Bronchial epithelial cell (primary cell): ENCODE data around the gene CCDC47. TPM values are rescaled to one million over a fixed set of nuclear protein-coding genes. Genes with fewer than 3 reads are reported as not detected.

ENCODE experiments used
- DNase-seq: peaks from one replicate; pipeline ENCODE4 v3.0.0-alpha.2; 2010; ENCODE audit warnings: low read depth
- FAIRE-seq: peaks from 2 replicates; lab custom pipeline; 2011; peaks lifted over from hg19 to GRCh38; lab: Jason Lieb, UNC
- H3K27me3 ChIP-seq: 2 replicates; pipeline ENCODE4 v1.5.1; 2011; ENCODE audit warnings: low read length; ENCODE audit not compliant: control insufficient read depth, insufficient read depth
- H3K36me3 ChIP-seq: 2 replicates; pipeline ENCODE4 v1.5.1; 2011; ENCODE audit warnings: low read length; ENCODE audit not compliant: control insufficient read depth, insufficient read depth
- H3K4me3 ChIP-seq: 2 replicates; pipeline ENCODE4 v1.5.1; 2011; ENCODE audit warnings: mild to moderate bottlenecking, low read depth, low read length, control low read depth
- total RNA-seq: library from RNA; depleted of rRNA; stranded (reverse); fragments of >200 nt; gene quantifications from 2 replicates; pipeline ENCODE4 v1.2.1, GENCODE V29; 2014
- TF ChIP-seq, protein P1 (sequence below): IDR thresholded peaks from 2 replicates; pipeline ENCODE4 v1.5.1; 2011; ENCODE audit warnings: mild to moderate bottlenecking, moderate library complexity, low read length, control low read depth, inconsistent platforms; ENCODE audit not compliant: insufficient read depth, severe bottlenecking

Gene CCDC47
- total RNA-seq, 1 donor from 2014 or later = 118 TPM

GRCh38 chr17:63714550-63715277 lies 58.7 kb downstream of the CCDC47 start:
- FAIRE-seq = peak; percentile 60
- TF ChIP-seq, protein P1, sequence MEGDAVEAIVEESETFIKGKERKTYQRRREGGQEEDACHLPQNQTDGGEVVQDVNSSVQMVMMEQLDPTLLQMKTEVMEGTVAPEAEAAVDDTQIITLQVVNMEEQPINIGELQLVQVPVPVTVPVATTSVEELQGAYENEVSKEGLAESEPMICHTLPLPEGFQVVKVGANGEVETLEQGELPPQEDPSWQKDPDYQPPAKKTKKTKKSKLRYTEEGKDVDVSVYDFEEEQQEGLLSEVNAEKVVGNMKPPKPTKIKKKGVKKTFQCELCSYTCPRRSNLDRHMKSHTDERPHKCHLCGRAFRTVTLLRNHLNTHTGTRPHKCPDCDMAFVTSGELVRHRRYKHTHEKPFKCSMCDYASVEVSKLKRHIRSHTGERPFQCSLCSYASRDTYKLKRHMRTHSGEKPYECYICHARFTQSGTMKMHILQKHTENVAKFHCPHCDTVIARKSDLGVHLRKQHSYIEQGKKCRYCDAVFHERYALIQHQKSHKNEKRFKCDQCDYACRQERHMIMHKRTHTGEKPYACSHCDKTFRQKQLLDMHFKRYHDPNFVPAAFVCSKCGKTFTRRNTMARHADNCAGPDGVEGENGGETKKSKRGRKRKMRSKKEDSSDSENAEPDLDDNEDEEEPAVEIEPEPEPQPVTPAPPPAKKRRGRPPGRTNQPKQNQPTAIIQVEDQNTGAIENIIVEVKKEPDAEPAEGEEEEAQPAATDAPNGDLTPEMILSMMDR = no peak
- Histone ChIP-seq H3K36me3 (peaks cover 3% of the 10 kb centered on the region), H3K27me3 (no peaks in the 10 kb centered on the region), H3K4me3 (no peak overlapping the region)
- DNase-seq = no peak

- DNase-seq = no peak
- no peak overlapping the region for H3K4me3 ChIP-seq
- H3K27me3 ChIP-seq = no peaks in the 10 kb centered on the region
- peaks cover 11% of the 10 kb centered on the region for H3K36me3 ChIP-seq
- no peak for FAIRE-seq
- TF ChIP-seq, protein P1 = no peak
Measured at GRCh38 chr17:63709110-63709509, 64.3 kb downstream of the CCDC47 start.

DNA sequence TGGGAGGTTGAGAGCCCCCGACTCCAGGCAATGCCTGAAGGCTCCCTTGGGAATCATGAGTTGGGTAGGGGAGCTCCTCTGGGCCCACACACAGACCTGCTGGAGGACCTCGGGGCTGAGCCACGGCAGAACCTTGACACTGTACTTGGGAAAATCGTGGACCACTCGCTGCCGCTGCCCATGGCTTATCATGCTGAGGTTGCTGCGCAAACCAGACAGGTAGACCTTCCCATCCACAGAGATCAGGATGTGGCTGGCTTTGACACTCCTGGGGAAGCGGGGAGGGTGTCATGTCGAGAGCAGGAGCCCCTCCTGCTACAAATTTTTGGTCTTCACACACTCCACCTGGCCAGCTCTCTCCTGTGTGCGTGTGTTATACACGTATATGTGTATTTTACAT lies 66.2 kb downstream of the CCDC47 start:
- TF ChIP-seq, protein P1 = no peak
- DNase-seq = no peak
- FAIRE-seq = no peak
- Histone ChIP-seq H3K27me3 (no peaks in the 10 kb centered on the region), H3K4me3 (no peak overlapping the region), H3K36me3 (peaks cover 11% of the 10 kb centered on the region)

GRCh38 chr17:63706336-63707082 lies 66.9 kb downstream of the CCDC47 start:
- FAIRE-seq = peak; percentile 60
- DNase-seq = no peak
- Histone ChIP-seq H3K27me3 (no peaks in the 10 kb centered on the region), H3K4me3 (no peak overlapping the region), H3K36me3 (peaks cover 11% of the 10 kb centered on the region)
- TF ChIP-seq, protein P1 = no peak

GRCh38 chr17:63705657-63706056 lies 67.7 kb downstream of the CCDC47 start:
- Histone ChIP-seq H3K4me3 (no peak overlapping the region), H3K27me3 (no peaks in the 10 kb centered on the region), H3K36me3 (peaks cover 9% of the 10 kb centered on the region)
- no peak for DNase-seq
- TF ChIP-seq, protein P1 = no peak
- FAIRE-seq = no peak
